ENCODE measurements around the gene INHBA. TPM values are rescaled to one million over a fixed set of nuclear protein-coding genes. Genes with fewer than 3 reads are reported as not detected.
A peak's percentile ranks its signal among the peaks of the same experiment; 100 is the strongest.

Gene INHBA
- total RNA-seq, 1 donor from 2014 or later, result 70.2 TPM

GRCh38 chr7:41711283-41712064, 8.6 kb upstream of the INHBA start:
- peak; percentile 38 for TF ChIP-seq CTCF (IDR thresholded peaks at IDR 0.05)
- ATAC-seq (peak; percentile 84), DNase-seq (no peak)
- Histone ChIP-seq H3K9me3 (no peaks in the 10 kb centered on the region), H3K27me3 (peaks cover 1% of the 10 kb centered on the region), H3K27ac (no peak overlapping the region), H3K4me1 (peaks cover 3% of the 10 kb centered on the region), H3K4me3 (no peak overlapping the region), H3K36me3 (no peaks in the 10 kb centered on the region)
- intact Hi-C loops (cut with DNase I), result no loop called here

- Histone ChIP-seq H3K4me1 (peaks cover 8% of the 10 kb centered on the region), H3K9me3 (no peaks in the 10 kb centered on the region), H3K27me3 (no peaks in the 10 kb centered on the region), H3K4me3 (no peak overlapping the region), H3K36me3 (no peaks in the 10 kb centered on the region), H3K27ac (no peak overlapping the region)
- no peak for TF ChIP-seq CTCF (IDR thresholded peaks at IDR 0.05)
- no peak for ATAC-seq
- DNase-seq, result no peak
- intact Hi-C loops (cut with DNase I), result no loop called here
Observed at GRCh38 chr7:41710838-41711237, 7.9 kb upstream of the INHBA start.

GRCh38 chr7:41709621-41710020, 6.7 kb upstream of the INHBA start:
- H3K4me3 ChIP-seq, result no peak overlapping the region
- no peaks in the 10 kb centered on the region for H3K36me3 ChIP-seq
- no peaks in the 10 kb centered on the region for H3K9me3 ChIP-seq
- no peak for TF ChIP-seq CTCF (IDR thresholded peaks at IDR 0.05)
- peaks cover 12% of the 10 kb centered on the region for H3K4me1 ChIP-seq
- no peak overlapping the region for H3K27ac ChIP-seq
- ATAC-seq, result no peak
- DNase-seq, result no peak
- no peaks in the 10 kb centered on the region for H3K27me3 ChIP-seq
- intact Hi-C loops (cut with DNase I), result no loop called here

GRCh38 chr7:41708581-41709358, 5.9 kb upstream of the INHBA start:
- H3K4me3 ChIP-seq, result no peak overlapping the region
- H3K36me3 ChIP-seq, result no peaks in the 10 kb centered on the region
- no peaks in the 10 kb centered on the region for H3K9me3 ChIP-seq
- no peaks in the 10 kb centered on the region for H3K27me3 ChIP-seq
- H3K4me1 ChIP-seq, result peaks cover 12% of the 10 kb centered on the region
- TF ChIP-seq CTCF (IDR thresholded peaks at IDR 0.05), result no peak
- DNase-seq (no peak), ATAC-seq (no peak)
- H3K27ac ChIP-seq, result no peak overlapping the region
- intact Hi-C loops (cut with DNase I), result no loop called here

GRCh38 chr7:41706228-41706930, 3.5 kb upstream of the INHBA start:
- no peak for ATAC-seq
- peaks cover 12% of the 10 kb centered on the region for H3K4me1 ChIP-seq
- no peaks in the 10 kb centered on the region for H3K9me3 ChIP-seq
- DNase-seq, result no peak
- no peak overlapping the region for H3K4me3 ChIP-seq
- no peak for TF ChIP-seq CTCF (IDR thresholded peaks at IDR 0.05)
- H3K27ac ChIP-seq, result no peak overlapping the region
- no peaks in the 10 kb centered on the region for H3K36me3 ChIP-seq
- H3K27me3 ChIP-seq, result peaks cover 2% of the 10 kb centered on the region
- intact Hi-C loops (cut with DNase I), result no loop called here
